Body of pancreas (tissue), 4 donors: ENCODE measurements around the gene LRFN4.

ENCODE experiments used
- POLR2A ChIP-seq, 3 donors: fragments of 450-650 bp; IDR thresholded peaks; one replicate each; pipeline ENCODE4 v1.6.1; 2016; ENCODE audit warnings: antibody characterized with exemption in 3 of 3, mild to moderate bottlenecking in 2 of 3
- TF ChIP-seq, protein P1 (sequence below), 7 experiments: fragments of 450-650 bp in 4 of 7; fragments of 200-600 bp in 3 of 7; sonication (generic) in 3 of 7; IDR thresholded peaks; one replicate each; pipeline ENCODE4 v1.5.1; 2016 to 2019; ENCODE audit warnings: antibody characterized with exemption in 7 of 7

GRCh38 chr11:66869567-66869870 is 12.7 kb downstream of the LRFN4 start:
- TF ChIP-seq, protein P1, sequence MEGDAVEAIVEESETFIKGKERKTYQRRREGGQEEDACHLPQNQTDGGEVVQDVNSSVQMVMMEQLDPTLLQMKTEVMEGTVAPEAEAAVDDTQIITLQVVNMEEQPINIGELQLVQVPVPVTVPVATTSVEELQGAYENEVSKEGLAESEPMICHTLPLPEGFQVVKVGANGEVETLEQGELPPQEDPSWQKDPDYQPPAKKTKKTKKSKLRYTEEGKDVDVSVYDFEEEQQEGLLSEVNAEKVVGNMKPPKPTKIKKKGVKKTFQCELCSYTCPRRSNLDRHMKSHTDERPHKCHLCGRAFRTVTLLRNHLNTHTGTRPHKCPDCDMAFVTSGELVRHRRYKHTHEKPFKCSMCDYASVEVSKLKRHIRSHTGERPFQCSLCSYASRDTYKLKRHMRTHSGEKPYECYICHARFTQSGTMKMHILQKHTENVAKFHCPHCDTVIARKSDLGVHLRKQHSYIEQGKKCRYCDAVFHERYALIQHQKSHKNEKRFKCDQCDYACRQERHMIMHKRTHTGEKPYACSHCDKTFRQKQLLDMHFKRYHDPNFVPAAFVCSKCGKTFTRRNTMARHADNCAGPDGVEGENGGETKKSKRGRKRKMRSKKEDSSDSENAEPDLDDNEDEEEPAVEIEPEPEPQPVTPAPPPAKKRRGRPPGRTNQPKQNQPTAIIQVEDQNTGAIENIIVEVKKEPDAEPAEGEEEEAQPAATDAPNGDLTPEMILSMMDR (IDR thresholded peaks at IDR 0.05): no peak
- TF ChIP-seq POLR2A (IDR thresholded peaks at IDR 0.05): no peak
